Occipital lobe (tissue), 2 donors: Measurements from ENCODE around the gene PFDN1. TPM values are rescaled to one million over a fixed set of nuclear protein-coding genes. Genes with fewer than 3 reads are reported as not detected.

ENCODE experiments used
- DNase-seq: peaks from one replicate; lab custom pipeline; 2025; lab: John Stamatoyannopoulos, UW
- total RNA-seq: library from RNA; depleted of rRNA; stranded (reverse); fragments of >200 nt; gene quantifications from one replicate; pipeline ENCODE4 v1.2.3, GENCODE V29; 2014

PFDN1 gene
- total RNA-seq, 1 donor from 2014 or later, result 36.8 TPM

DNA sequence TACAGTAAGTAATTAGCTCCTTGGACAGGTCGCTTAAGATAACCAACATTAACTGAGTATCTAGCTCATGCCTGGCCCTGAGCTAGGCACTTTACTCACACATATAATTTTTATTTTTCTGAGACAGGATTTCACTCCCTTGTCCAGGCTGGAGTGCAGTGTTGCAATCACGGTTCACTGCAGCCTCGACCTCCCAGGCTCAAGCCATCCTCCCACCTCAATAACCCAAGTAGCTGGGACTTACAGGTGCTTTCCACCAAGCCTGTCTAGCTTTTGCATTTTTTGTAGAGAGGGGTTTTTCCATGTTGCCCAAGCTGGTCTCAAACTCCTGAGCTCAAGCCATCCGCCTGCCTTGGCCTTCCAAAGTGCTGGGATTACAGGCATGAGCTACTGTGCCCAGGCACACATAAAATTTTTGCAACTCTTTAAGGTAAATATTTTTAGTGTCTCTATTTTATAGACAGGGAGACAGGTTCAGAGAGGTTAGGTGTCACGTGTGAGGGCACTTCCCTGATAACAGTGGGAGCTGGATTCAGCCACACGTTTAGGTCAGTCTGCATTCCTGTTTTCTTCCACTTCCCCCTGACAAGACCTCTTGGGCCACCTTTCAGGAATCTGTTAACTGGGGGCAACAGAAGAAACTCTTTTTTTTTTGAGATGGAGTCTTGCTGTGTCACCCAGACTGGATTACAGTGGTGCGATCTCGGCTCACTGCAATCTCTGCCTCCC, 25.3 kb upstream of the PFDN1 start:
- DNase-seq, result no peak

GRCh38 chr5:140327589-140327988, 24.7 kb upstream of the PFDN1 start:
- DNase-seq, result no peak

- no peak for DNase-seq
These were observed 22.6 kb upstream of the PFDN1 start for GRCh38 chr5:140325486-140325885.

DNA sequence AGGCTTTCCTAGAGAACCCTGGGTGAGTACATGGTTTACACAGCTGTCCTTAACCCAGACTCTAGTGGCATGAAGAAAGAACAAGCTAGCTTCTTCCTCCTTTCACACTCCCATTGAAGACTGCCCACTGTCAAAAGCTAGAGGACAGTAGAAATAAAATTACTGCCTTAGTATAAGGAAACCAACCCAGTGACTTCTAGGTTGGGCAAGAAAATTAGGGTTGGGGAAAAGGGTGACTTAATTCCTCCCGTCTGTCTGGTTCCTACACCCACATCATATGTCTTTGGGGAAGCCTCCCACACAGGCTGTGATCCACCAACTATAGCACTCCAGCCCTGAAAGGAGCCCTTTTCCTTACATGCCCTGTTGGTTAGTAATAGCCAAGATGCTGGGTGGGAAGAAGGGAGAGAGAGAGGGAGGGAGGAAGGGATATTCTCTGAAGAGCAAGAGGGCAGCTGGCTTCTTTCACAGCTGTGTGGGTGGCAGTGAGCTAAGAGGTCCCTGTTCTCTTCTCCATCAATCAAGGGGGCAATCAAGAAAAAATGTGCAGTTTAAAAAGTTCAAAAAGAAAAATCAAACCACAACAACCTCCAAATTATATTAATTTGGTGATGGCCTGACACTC, 21.8 kb upstream of the PFDN1 start:
- DNase-seq, result no peak

DNA sequence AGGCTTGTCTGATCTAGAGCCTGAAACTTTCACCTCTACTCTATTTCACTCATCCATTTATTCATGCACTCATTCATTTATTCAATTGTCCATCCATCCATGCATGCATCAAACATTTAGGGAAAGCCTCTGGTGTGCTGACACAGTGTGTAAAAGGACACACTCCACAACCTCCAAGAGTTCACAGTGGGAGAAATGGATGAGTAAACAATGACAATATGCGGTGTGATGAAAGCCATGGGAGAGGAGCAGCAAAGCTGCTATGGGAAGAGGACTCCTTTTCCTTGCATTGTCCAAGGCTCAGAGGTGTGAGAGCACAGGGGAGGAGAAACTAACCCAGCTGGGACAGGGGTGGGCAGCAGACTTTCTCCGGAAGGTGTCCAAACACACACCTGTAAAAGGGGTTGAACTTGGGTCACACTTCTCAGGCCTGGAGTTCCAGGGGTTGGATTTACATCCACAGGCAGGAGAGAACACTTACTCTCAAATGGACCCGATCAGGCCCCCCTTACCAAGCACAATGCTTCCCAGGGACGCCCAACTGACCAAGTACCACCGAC, 21.2 kb upstream of the PFDN1 start:
- no peak for DNase-seq

DNA sequence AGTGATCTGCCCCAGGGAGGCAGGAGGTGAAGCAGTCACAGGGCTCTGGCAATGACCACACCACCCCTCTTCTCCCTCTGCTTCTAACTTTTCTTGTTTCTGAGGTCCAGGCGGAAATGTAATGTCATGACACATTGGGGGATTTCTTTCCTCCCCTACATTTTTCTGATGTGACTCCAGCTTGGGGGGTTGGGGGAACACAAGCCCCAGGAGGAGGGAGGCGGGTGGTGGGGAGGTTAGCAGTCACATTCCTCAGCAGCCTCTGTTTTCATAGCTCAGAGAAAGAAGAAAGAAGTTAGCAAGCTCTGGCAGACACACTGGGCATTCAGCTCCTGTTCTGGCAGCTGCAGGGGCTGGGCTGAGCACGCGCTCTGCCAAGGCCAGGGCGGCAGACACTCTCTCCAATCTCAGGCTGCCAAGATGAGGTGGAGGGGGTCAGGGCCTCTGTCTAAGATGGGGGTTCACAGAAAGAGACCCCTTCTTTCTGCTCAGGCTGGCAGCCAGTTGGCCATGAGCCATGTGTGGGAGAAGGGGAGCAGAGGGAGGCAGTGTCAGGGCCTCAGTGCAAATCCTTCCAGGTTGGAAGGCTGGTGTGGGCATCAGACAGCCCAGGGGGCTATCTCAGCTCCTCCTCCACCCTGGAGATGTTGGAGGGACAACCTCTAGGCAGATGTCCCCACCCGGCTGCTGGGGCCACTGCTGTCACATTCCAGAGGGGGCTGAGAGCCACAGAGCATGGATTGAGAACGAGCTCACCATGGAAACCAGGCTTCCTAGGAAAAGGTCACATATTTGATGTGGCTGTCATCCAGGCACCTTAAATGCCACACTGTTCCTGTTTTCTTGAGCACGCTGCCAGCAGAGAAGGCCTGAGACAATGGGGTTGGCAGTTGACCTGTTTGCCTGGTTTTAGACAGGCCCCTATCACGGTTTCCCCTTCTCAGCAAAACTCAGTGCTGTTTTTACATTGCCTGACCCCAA, 20.1 kb upstream of the PFDN1 start:
- DNase-seq, result no peak

DNA sequence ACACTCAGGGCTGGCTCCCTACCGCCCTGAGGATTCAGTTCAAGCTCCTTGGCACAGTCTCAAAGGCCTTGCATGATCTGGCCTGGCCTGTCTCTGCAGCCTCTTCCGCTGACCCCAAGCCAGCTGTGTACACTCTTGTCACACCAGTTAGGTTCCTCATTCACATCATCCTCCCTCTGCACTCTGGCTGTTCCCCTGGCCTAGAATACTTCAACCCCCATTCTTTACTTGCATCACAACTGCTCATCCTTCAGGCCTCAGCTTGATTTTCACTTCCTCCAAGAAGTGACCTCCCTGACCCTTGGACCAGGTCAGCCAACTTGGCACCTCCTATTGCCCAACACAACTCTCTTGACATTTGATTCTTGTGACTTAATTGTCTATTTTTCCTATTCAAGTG, 18.9 kb upstream of the PFDN1 start:
- DNase-seq, result no peak

GRCh38 chr5:140319833-140320232, 16.9 kb upstream of the PFDN1 start:
- DNase-seq, result no peak

DNA sequence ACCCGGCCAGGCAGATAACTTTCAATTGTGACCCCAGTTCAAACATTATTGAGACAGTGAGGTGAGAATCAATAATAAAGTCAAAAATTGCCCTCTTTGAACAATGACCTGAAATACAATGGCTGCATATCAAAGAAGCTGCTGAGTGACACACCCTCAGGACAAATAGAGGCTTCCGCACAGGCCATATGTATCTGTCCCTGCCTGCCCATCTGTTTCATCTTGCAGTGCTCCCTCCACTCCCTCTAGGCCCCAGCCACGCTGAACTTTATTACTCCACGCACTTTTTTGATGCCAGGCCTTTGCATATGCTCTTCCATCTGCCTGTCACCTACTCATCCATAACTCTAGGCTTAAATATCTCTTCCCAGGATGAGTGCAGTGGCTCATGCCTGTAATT, 15.9 kb upstream of the PFDN1 start:
- DNase-seq, result no peak

- no peak for DNase-seq
These were observed 15.0 kb upstream of the PFDN1 start for GRCh38 chr5:140317859-140318258.

DNA sequence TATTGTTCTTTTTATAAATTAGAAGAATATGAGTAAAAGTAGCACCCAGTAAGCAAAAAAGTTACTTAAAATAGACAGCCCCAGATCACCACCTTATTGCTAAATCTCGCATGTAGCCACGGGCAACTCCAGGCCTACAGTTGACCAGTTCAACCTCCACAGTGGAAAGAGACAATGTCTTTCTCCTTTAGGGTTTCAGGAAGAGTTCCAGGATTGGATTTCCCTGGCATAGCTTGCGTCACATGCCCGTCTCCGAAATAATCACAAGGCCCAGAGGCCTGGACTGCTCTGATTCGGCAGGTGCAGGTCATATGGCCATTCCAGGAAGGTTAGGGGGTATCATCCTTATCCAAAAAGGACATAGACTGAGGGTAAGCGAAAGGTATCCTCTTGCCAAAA, 9.9 kb upstream of the PFDN1 start:
- DNase-seq, result no peak

GRCh38 chr5:140312067-140312790, 9.3 kb upstream of the PFDN1 start:
- no peak for DNase-seq

- DNase-seq, result no peak
These were observed 8.1 kb upstream of the PFDN1 start for GRCh38 chr5:140311011-140311467.

GRCh38 chr5:140310434-140310833, 7.5 kb upstream of the PFDN1 start:
- DNase-seq, result no peak

DNA sequence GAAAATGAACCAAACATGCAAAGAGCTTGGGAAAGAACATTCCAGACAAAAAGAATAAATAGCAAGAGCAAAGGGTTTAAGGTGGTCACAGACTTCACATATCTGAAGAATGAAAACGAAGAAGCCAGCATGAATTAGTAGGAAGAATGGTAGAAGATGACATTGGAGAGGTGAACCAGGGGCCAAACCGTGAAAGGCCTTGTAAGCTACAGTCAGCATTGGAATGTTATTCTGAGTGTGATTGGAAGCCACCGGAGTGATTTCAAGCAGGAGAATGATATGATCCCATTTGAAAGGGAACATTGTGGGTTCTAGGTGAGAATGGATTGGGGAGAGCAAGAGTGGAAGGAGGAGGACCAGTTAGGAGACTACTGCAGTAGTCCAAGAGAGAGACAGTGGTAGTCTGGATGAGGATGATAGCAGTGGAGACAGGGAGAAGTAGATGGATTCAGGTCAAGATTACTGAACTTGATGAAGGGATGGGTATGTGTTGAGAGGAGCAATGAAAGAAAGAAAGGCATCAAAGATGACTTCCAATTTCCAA, 6.9 kb upstream of the PFDN1 start:
- DNase-seq, result no peak

DNA sequence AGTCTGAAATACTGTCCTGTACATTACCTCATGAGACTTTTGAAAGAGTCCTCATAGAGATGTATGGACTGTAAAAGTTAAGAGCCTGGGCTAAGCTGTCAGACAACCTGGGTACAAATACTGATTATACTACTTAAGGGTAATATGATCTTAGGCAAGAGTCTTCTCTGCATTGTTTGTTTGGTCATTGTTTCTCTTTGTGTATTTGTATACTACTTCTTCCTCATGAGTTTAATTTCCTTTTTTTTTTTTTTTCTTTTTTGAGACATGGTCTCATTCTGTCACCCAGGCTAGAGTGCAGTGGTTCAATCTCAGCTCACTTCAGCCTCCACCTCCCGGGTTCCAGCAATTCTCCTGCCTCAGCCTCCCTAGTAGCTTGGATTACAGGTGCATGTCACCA, 2.6 kb upstream of the PFDN1 start:
- DNase-seq, result no peak

DNA sequence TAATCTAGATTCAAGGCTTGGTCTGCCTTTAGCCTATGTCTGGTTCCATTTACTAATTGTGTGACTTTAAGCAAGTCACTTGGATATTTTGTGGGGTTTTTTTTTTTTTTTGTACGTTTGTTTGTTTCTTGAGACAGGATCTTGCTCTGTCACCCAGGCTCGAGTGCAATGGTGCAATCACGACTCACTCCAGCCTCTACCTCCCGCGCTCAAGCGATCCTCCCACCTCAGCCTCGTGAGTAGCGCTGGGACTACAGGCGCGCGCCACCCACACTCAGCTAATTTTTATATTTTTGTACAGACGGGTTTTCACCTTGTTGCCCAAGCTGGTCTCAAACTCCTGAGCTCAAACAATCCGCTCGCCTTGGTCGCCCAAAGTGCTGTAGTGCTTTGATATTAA, 1.1 kb upstream of the PFDN1 start:
- DNase-seq, result no peak

DNA sequence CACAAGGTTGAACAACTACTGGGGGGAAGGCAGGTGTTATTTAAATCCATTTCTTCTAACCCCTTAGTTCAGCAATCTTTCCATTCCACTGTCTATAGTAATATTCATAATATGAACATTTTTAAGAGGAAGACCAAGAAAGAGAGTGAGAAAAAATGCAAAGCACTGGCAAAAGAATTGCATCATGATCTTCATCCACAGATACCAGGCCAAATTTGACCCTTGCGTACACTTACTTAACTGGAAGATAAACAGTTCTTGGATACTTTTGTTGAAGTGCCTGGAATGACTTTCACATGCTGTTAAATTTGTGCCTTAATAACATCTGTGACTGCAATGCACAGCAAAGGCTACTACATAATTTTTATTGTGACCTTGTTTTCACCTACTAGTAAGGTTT, 1.8 kb downstream of the PFDN1 start:
- DNase-seq, result no peak

GRCh38 chr5:140299056-140299455, 3.8 kb downstream of the PFDN1 start:
- DNase-seq, result no peak

GRCh38 chr5:140298183-140298601, 4.7 kb downstream of the PFDN1 start:
- no peak for DNase-seq

DNA sequence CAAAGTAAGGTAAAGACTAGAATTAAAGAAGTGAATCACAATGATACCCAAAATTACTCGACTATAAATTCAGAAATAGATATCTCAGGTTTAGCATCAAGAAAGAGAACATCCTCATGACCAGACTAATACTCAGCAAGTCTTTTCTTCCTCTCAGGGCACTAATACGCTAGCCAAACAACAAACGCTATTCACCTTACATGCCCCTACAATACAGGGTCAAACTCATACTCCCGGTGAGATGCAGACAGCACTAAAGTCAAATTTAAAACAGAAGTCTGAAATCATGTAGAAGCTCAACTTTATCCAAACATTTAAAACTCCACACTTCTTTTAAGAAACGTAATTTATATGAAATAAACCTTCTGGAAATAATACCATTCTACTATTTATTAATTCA, 5.6 kb downstream of the PFDN1 start:
- DNase-seq, result no peak
